OCI-LY1 (cell line): ENCODE results near the gene ERN1.

ENCODE experiments used
- H2AFZ ChIP-seq: fragments of 200-600 bp; sonication (generic), shearing (Covaris generic); 2 replicates; pipeline ENCODE4 v1.6.0; 2014; ENCODE audit warnings: antibody characterized with exemption, mild to moderate bottlenecking, low read length
- H3F3A ChIP-seq: fragments of 200-600 bp; sonication (generic), shearing (Covaris generic); 2 replicates; pipeline ENCODE4 v1.6.0; 2014; ENCODE audit warnings: mild to moderate bottlenecking, antibody characterized with exemption, low read length, moderate library complexity; ENCODE audit not compliant: insufficient read depth
- H3K27ac ChIP-seq: fragments of 200-600 bp; sonication (generic); 2 replicates; pipeline ENCODE4 v1.5.1; 2014; ENCODE audit warnings: low read length, mixed run types, mild to moderate bottlenecking, low read depth; ENCODE audit not compliant: poor library complexity, severe bottlenecking
- H3K27me3 ChIP-seq: fragments of 200-600 bp; sonication (generic); 2 replicates; pipeline ENCODE4 v1.6.0; 2014; ENCODE audit warnings: antibody characterized with exemption, mild to moderate bottlenecking, low read length, moderate library complexity; ENCODE audit not compliant: insufficient read depth
- H3K36me3 ChIP-seq: fragments of 200-600 bp; sonication (generic); 2 replicates; pipeline ENCODE4 v1.6.1; 2014; ENCODE audit warnings: mild to moderate bottlenecking, antibody characterized with exemption, low read length, moderate library complexity, mixed read lengths; ENCODE audit not compliant: insufficient read depth
- H3K4me1 ChIP-seq: fragments of 200-600 bp; sonication (generic); 2 replicates; pipeline ENCODE4 v1.5.1; 2014; ENCODE audit warnings: mild to moderate bottlenecking, low read length, moderate library complexity; ENCODE audit not compliant: insufficient read depth, severe bottlenecking
- H3K4me2 ChIP-seq: fragments of 200-600 bp; sonication (generic), shearing (Covaris generic); 2 replicates; pipeline ENCODE4 v1.6.1; 2014; ENCODE audit warnings: low read length
- H3K4me3 ChIP-seq: fragments of 200-600 bp; sonication (generic); 2 replicates; pipeline ENCODE4 v1.5.1; 2014; ENCODE audit warnings: low read length, low read depth, mild to moderate bottlenecking, mixed read lengths; ENCODE audit not compliant: poor library complexity, severe bottlenecking
- H3K79me2 ChIP-seq: fragments of 200-600 bp; shearing (Covaris generic); 2 replicates; pipeline ENCODE4 v1.6.1; 2016; ENCODE audit warnings: mixed run types, low read length, mixed read lengths; ENCODE audit not compliant: insufficient read depth
- H3K9ac ChIP-seq: fragments of 200-600 bp; sonication (generic), shearing (Covaris generic); 2 replicates; pipeline ENCODE4 v1.6.1; 2014; ENCODE audit warnings: mild to moderate bottlenecking, low read length, mixed read lengths
- H3K9me2 ChIP-seq: fragments of 200-600 bp; sonication (generic), shearing (Covaris generic); 2 replicates; pipeline ENCODE4 v1.6.1; 2014; ENCODE audit warnings: low read depth, mild to moderate bottlenecking, low read length, mixed read lengths
- H3K9me3 ChIP-seq: fragments of 200-600 bp; shearing (Covaris generic); 2 replicates; pipeline ENCODE4 v1.6.1; 2014; ENCODE audit warnings: low read length, mixed read lengths
- H4K20me1 ChIP-seq: fragments of 200-600 bp; sonication (generic), shearing (Covaris generic); 2 replicates; pipeline ENCODE4 v1.6.0; 2016; ENCODE audit warnings: mild to moderate bottlenecking, low read length; ENCODE audit not compliant: insufficient read depth
- EZH2 ChIP-seq: fragments of 200-600 bp; sonication (generic), shearing (Covaris generic); IDR thresholded peaks from 2 replicates; pipeline ENCODE4 v1.8.0; 2017; ENCODE audit warnings: borderline replicate concordance, mixed run types, mild to moderate bottlenecking, antibody characterized with exemption, low read length, moderate library complexity, mixed read lengths
- TF ChIP-seq, protein P1 (sequence below): fragments of 200-600 bp; sonication (generic), shearing (Covaris generic); IDR thresholded peaks from 2 replicates; pipeline ENCODE4 v1.5.1; 2017; ENCODE audit warnings: mild to moderate bottlenecking, antibody characterized with exemption, low read length, moderate library complexity, mixed read lengths

Gene ERN1

GRCh38 chr17:64087252-64088005, 42.5 kb downstream of the ERN1 start:
- Histone ChIP-seq H2AFZ (no peak overlapping the region), H3K36me3 (no peaks in the 10 kb centered on the region), H3K9me3 (no peaks in the 10 kb centered on the region), H3K27me3 (no peaks in the 10 kb centered on the region), H3K79me2 (no peaks in the 10 kb centered on the region), H3K4me1 (peaks cover 6% of the 10 kb centered on the region), H3K9me2 (no peaks in the 10 kb centered on the region), H3F3A (no peaks in the 10 kb centered on the region), H3K27ac (no peak overlapping the region), H3K4me2 (no peak overlapping the region), H4K20me1 (no peaks in the 10 kb centered on the region), H3K4me3 (no peak overlapping the region), H3K9ac (no peak overlapping the region)
- TF ChIP-seq, protein P1, sequence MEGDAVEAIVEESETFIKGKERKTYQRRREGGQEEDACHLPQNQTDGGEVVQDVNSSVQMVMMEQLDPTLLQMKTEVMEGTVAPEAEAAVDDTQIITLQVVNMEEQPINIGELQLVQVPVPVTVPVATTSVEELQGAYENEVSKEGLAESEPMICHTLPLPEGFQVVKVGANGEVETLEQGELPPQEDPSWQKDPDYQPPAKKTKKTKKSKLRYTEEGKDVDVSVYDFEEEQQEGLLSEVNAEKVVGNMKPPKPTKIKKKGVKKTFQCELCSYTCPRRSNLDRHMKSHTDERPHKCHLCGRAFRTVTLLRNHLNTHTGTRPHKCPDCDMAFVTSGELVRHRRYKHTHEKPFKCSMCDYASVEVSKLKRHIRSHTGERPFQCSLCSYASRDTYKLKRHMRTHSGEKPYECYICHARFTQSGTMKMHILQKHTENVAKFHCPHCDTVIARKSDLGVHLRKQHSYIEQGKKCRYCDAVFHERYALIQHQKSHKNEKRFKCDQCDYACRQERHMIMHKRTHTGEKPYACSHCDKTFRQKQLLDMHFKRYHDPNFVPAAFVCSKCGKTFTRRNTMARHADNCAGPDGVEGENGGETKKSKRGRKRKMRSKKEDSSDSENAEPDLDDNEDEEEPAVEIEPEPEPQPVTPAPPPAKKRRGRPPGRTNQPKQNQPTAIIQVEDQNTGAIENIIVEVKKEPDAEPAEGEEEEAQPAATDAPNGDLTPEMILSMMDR: no peak
- TF ChIP-seq EZH2: no peak

DNA sequence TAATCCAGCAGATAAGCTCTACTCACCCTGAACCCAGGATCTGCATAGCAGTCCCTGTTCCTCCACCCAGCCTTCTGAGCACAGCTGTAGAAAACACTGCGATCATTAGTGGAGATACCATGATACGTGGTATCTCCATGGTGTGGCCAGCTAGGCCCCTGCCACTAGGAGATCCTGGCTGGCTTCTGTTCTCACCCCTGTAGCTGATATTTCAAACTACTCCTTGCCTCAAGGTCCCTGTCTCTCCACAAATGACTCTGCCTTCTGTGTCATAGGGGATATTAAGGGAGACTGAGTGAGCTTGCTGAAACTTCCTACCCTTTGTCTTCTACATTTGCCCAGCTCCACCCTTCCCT, 44.3 kb downstream of the ERN1 start:
- no peaks in the 10 kb centered on the region for H4K20me1 ChIP-seq
- H3K9me3 ChIP-seq: no peaks in the 10 kb centered on the region
- no peak overlapping the region for H3K4me2 ChIP-seq
- H3K4me3 ChIP-seq: no peak overlapping the region
- no peaks in the 10 kb centered on the region for H3K79me2 ChIP-seq
- no peaks in the 10 kb centered on the region for H3K36me3 ChIP-seq
- no peak overlapping the region for H3K27ac ChIP-seq
- no peaks in the 10 kb centered on the region for H3F3A ChIP-seq
- no peak overlapping the region for H2AFZ ChIP-seq
- TF ChIP-seq, protein P1: no peak
- TF ChIP-seq EZH2: no peak
- H3K9me2 ChIP-seq: no peaks in the 10 kb centered on the region
- H3K27me3 ChIP-seq: no peaks in the 10 kb centered on the region
- H3K4me1 ChIP-seq: no peaks in the 10 kb centered on the region
- no peak overlapping the region for H3K9ac ChIP-seq

DNA sequence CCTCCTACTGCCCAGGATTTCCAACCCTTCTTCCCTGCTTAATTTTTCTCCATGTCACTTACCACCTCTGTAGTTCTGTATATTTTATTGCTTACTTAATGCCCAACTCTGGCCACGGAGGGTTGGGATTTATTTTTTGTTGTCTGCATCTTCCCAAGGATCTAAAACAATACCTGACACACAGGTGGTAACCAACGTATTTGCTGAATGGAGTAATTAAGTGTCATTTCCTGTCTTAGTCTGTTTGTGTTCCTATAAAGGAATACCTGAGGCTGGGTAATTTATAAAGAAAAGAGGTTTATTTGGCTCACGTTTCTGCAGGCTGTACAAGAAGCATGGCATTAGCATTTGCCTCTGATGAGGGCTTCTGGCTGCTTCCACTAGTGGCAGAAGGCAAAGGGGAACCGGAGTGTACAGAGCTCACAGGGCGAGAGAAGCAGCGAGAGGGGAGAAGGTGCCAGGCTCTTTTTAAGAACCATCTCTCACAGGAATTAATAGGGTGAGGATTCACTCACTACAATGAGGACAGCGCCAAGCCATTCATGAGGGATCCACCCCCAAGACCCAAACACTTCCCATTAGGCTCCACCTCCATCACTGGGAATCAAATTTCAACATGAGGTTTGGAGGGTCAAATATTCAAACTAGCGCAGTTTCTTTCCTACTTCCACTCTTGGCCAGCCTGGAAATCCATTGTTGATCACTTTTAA, 44.8 kb downstream of the ERN1 start:
- H3K27me3 ChIP-seq: no peaks in the 10 kb centered on the region
- H3K9me2 ChIP-seq: no peaks in the 10 kb centered on the region
- H3K79me2 ChIP-seq: no peaks in the 10 kb centered on the region
- H2AFZ ChIP-seq: no peak overlapping the region
- no peak for TF ChIP-seq EZH2
- TF ChIP-seq, protein P1: no peak
- H3F3A ChIP-seq: no peaks in the 10 kb centered on the region
- H3K9ac ChIP-seq: no peak overlapping the region
- no peak overlapping the region for H3K4me2 ChIP-seq
- no peaks in the 10 kb centered on the region for H3K36me3 ChIP-seq
- no peak overlapping the region for H3K27ac ChIP-seq
- no peaks in the 10 kb centered on the region for H4K20me1 ChIP-seq
- no peaks in the 10 kb centered on the region for H3K9me3 ChIP-seq
- no peak overlapping the region for H3K4me3 ChIP-seq
- H3K4me1 ChIP-seq: no peaks in the 10 kb centered on the region
